Fibroblast of mammary gland (primary cell): ENCODE data around the gene UBXN4.

Experiments used
- DNase-seq: peaks from one replicate; pipeline ENCODE4 v3.0.0-alpha.2; 2010; ENCODE audit warnings: low read depth
- H3K4me3 ChIP-seq: 2 replicates; pipeline ENCODE4 v1.5.1; 2011; ENCODE audit warnings: low read depth, mild to moderate bottlenecking, low read length, moderate library complexity; ENCODE audit not compliant: control insufficient read depth
- CTCF ChIP-seq: conservative IDR thresholded peaks from 2 replicates; pipeline ENCODE4 v1.5.1; 2011; ENCODE audit warnings: low read depth, low read length, inconsistent platforms; ENCODE audit not compliant: control insufficient read depth, insufficient read depth

Gene UBXN4

GRCh38 chr2:135825550-135826176 lies 84.0 kb downstream of the UBXN4 start:
- TF ChIP-seq CTCF: no peak
- no peak for DNase-seq

GRCh38 chr2:135826544-135826943 lies 84.9 kb downstream of the UBXN4 start:
- no peak for DNase-seq
- H3K4me3 ChIP-seq: no peak overlapping the region
- TF ChIP-seq CTCF: no peak

More at GRCh38 chr2:135825550-135826176, 84.0 kb downstream of the UBXN4 start:
- H3K4me3 ChIP-seq: no peak overlapping the region

- no peak for DNase-seq
- TF ChIP-seq CTCF: no peak
- no peak overlapping the region for H3K4me3 ChIP-seq
These were observed 87.9 kb downstream of the UBXN4 start for GRCh38 chr2:135829378-135830135.

- no peak for TF ChIP-seq CTCF
- DNase-seq: no peak
- H3K4me3 ChIP-seq: no peak overlapping the region
These were observed 89.6 kb downstream of the UBXN4 start for GRCh38 chr2:135831180-135831812.

GRCh38 chr2:135832891-135833290 lies 91.2 kb downstream of the UBXN4 start:
- no peak overlapping the region for H3K4me3 ChIP-seq
- no peak for DNase-seq
- no peak for TF ChIP-seq CTCF
